Measurements from ENCODE around the gene DENND1A. TPM values are rescaled to one million over a fixed set of nuclear protein-coding genes. Genes with fewer than 3 reads are reported as not detected.

Gene DENND1A
- total RNA-seq, 1 donor from 2014 or later = 24.0 TPM

GRCh38 chr9:123483191-123483803 lies 446.6 kb downstream of the DENND1A start:
- no peak for DNase-seq

GRCh38 chr9:123482295-123482968 lies 447.5 kb downstream of the DENND1A start:
- no peak for DNase-seq

- DNase-seq = no peak
These were observed 448.6 kb downstream of the DENND1A start for GRCh38 chr9:123481209-123481865.

- no peak for DNase-seq
These were observed 449.1 kb downstream of the DENND1A start for GRCh38 chr9:123480791-123481190.

DNA sequence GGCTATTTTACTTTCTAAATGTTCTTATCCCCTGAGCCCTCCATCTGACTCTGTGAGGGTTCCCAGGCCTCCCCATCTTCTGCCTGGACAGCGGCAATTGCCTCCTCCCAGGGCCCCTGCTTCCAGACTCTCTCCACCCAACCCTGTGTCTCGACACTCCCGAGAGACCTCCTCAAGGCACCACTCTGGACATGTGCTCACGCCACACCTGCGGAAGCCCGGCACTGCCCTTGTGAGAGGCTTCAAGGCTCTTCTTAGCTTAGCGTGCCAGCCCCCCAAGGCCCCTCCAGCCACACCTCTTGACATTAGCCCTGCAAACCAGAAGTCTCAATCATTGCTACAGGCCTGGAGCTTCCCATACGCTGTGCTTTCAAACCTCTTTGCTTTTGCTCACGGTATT lies 449.8 kb downstream of the DENND1A start:
- no peak for DNase-seq

DNA sequence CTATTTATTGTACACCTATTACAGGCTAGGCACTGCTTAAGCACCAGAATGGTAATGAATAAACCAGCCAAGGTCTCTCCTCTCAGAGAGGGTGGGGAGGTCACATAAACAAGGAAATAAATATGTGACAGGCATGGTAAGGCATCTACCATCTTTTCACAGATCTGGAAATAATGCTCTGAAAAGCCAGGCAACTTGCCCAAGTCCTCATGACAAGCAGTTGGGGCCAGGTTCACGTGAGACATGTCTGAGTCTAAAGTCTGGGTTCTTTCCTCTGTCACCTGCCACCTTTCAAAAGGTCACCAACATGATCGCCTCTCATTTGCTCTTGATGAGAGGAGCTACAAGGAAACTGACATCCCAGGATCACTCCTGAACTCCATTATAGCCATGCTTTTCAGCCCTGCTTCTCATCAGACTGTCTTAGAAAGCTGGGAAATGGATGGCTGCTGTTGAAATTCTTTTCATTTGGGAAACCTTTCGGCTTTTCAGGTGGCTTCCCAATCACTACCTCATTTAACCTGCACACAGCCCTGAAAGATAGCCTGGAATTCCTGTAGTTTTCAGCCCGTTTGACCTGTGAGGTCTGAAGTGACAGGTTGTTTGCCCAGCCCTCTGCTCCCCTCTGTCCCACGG lies 450.8 kb downstream of the DENND1A start:
- DNase-seq = no peak

- DNase-seq = no peak
These were observed 451.8 kb downstream of the DENND1A start for GRCh38 chr9:123478160-123478559.

- no peak for DNase-seq
These were observed 454.5 kb downstream of the DENND1A start for GRCh38 chr9:123475407-123475806.

DNA sequence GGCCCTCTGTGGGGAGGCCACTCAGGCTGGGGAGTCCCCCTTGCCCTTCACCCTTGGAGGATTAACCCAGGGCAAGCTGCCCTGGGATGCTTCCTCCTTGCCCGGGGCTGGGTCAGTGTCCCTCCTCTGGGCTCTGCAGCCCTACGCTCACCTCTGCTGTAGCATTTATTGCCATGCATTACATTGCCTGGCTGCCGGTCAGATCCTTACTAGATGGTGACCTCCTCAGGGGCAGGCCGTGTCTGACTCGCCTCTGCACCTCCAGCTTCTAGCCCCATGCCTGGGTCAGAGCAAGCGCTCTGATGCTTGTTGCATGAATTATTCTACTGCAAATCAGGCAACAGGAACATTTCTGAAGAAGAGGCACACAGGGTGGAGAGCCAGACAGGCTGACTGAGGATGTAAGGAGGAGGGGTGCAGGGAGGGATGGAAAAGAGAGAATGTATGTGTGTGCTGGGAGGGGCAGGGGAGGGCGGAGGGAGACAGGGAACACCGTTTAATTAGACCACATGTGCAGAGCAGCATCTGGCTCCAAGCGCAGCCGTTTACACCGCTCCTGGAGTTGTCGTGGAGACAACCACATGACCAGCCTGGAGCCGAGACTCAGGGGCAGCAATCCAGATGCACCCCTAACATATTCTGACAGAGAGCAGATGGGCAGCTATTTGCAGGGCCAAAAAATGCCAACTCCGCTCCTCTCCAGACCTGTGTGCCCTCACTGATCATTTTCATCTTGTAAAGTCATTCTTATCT lies 456.9 kb downstream of the DENND1A start:
- peak; percentile 86 for DNase-seq

- DNase-seq = no peak
These were observed 457.9 kb downstream of the DENND1A start for GRCh38 chr9:123471843-123472570.

DNA sequence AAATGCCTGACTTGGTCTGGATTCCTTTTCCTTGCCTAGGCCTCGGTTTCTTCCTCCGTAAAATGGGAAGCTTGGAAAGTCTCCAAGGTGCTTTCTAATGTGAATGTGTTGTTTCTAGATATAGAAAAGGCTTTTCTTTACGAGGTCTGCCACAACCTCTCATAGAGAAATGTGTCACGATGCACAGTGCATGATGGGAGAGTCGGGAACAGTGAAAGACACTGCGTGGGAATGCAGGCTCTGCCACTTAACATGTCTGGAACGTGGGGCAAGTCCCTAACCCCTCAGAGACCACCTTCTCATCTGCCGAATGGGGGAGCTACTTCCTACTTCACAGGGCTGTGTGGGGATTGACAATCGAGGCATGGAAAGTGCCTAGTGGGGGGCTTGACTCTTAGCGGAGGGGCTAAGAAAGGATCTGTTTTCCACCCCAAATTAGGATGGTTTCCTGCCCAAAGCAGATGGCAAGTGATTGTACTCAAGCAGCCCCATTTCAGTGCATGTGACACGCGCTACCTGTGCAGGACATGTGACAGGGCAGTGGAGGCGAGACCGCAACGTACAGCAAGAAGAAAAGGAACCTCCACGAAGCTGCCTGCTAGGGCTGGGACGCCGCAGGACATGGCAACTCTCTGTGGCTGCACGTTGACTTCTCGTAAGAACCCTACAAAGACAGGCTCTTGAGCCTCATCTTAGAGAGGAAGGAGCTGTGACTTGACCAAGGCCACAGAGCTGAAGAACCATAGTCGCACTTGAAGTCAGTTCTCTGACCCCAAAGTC lies 458.7 kb downstream of the DENND1A start:
- DNase-seq = no peak

DNA sequence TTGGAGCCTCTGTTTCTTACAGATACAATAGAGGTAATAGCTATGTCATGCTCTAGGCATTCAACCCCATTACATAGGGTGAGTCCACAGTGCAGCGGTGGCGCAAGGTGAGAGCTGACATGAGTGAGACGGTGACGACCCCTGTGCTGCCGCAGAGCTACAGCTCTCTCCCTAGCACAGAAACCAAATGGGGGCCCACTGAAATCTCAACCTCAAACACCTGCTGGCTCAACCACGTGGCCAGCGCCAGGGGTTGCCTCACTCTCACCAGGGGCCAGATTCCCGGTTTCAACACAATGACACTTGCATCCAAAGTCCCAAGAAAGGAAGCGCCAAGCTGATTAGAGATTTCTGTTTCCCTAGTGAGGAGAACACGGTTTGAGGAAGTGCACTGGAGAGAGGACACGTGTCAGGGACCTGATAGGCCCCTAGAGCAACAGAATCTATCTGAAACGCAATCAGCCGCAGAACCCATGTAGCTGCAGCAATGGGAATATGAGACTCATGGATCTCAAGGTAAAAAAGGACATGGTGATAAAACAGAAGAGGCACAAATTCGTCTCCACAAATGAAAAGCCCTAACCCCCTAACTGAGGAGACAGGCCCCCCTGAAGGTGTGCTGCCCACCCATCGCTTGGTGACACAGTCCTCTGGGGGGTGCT lies 459.7 kb downstream of the DENND1A start:
- no peak for DNase-seq

DNA sequence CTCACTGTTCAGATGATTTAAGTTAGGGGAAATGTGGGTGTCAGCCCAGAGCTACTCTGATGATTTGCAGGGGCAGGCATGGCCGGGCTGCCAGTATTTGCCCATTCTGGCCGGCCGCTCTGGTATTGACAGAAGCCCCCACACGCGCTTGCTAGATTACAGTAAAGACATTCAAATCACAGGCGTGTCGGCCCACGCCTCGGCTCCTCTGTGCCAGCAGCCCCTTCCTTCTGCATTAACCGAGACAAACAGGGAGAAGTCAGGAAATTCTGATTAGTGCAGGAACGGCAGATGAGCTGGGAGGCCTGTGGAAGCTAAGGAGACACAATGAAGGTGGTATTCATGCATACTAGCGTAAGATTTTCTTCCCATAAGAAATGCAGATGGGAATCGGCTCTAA lies 460.6 kb downstream of the DENND1A start:
- no peak for DNase-seq

DNA sequence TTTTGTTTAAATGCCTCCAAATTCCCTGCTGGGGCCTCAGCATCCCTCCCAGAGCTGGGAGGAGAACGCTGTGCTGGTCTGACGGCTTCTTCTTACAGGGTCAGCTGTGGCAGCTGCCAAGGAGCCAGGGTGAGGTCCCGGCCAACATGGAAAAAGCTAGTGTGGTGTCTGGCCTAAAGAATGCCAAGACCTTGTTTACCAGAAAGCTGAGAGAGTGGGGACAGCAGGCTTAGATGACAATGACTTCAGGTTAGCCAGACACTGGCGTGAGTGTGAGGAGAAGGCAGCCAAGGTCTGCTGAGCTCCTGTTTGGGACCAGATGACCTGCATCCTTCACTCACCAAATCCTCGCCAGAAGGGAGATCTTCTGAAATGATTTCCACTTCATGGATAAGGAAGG lies 461.4 kb downstream of the DENND1A start:
- peak; percentile 47 for DNase-seq

DNA sequence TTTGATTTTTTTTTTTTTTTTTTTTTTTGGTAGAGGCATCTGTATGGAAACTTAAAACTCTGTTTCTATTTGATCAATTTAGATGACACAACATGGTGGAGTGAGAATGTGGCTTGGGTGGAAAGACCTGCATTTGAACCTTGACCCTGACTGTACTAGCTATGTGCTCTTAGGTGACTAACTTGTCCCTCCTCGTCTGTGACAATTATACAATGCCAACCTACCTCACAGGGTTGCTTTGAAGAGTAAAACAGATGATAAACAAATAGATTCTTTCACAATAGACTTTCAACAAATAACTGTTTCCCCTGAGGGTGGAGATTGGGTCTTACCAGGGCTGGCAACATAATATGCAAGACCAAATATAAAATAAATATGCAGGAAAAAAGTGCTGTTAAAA lies 464.6 kb downstream of the DENND1A start:
- no peak for DNase-seq

DNA sequence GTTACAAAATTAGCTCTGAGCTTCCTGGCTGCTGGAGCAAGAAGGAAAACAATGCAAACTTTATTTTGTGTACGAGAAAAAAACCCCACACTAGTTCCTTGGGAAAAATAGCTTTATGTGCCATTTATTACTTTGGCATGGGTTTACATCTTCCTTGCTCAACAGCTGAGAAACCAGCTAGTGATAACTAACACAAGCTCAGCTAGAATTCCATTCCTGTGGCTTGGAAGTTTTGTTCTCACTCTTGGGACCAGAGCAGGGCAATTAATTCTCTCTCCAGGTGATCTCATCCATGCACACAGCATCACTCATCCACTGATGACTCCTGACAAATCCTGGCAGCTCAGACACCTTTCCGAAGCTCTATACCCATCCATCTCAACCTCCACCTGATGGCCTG lies 469.8 kb downstream of the DENND1A start:
- DNase-seq = no peak

GRCh38 chr9:123457583-123457982 lies 472.3 kb downstream of the DENND1A start:
- peak; percentile 95 for DNase-seq

- no peak for DNase-seq
These were observed 473.9 kb downstream of the DENND1A start for GRCh38 chr9:123456011-123456410.

DNA sequence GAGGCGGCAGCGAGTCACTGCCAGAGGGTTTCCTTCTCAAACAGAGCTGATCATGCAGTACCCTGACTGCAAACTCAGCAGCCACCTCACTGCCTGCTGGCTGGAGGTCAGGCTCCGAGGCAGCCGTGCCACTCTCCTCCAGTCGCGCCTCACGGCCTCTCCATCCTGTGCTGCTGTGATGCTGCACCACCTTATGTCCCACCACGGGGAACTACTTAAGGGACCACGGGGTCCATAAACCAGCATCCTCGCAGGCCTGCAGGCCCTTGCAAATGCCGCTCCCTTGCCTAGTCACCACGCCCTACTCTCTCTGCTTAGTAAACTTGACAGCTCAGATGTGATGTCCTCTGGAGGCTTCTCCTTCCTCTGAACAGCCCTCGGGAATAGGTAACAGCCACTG lies 474.7 kb downstream of the DENND1A start:
- DNase-seq = no peak

DNA sequence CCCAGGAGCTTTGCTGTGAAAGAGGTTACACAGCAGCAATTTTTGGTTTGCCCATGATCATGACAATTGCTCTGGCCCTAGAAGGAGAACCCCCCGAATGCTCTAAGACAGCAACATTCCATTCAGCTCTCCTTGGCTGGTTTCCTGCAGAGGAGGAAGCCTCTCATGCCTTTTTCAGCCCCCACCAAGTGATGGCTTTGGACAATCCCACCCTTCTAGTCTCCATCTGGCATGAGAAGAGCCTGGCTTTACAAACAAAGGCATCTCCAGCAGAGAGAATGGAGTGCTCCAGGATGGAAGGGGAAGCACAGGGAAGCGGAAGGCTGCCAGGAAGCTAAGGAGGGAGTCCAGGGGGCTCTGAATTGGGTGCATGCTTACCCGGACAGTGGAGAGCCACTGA lies 475.6 kb downstream of the DENND1A start:
- peak; percentile 56 for DNase-seq
